Astrocyte (in vitro differentiated cells and primary cell): ENCODE results near the gene AGBL4. TPM values are rescaled to one million over a fixed set of nuclear protein-coding genes. Genes with fewer than 3 reads are reported as not detected.

Source experiments
- DNase-seq: peaks from one replicate; pipeline ENCODE4 v3.0.0-alpha.2; 2010; ENCODE audit warnings: low read depth
- FAIRE-seq: peaks from 2 replicates; lab custom pipeline; 2011; peaks lifted over from hg19 to GRCh38; lab: Jason Lieb, UNC
- H2AFZ ChIP-seq: 2 replicates; pipeline ENCODE4 v1.6.0; 2012; ENCODE audit warnings: low read depth, low read length, inconsistent platforms
- H3K27ac ChIP-seq: 2 replicates; pipeline ENCODE4 v1.5.1; 2011; ENCODE audit warnings: low read depth, low read length, inconsistent platforms
- H3K27me3 ChIP-seq: 2 replicates; pipeline ENCODE4 v1.6.0; 2011; ENCODE audit warnings: low read length, inconsistent platforms; ENCODE audit not compliant: insufficient read depth
- H3K36me3 ChIP-seq: 2 replicates; pipeline ENCODE4 v1.5.1; 2011; ENCODE audit warnings: low read length, inconsistent platforms; ENCODE audit not compliant: insufficient read depth
- H3K4me1 ChIP-seq: 2 replicates; pipeline ENCODE4 v1.5.1; 2011; ENCODE audit warnings: low read length, inconsistent platforms; ENCODE audit not compliant: insufficient read depth
- H3K4me2 ChIP-seq: 2 replicates; pipeline ENCODE4 v1.6.0; 2012; ENCODE audit warnings: low read length, inconsistent platforms
- H3K4me3 ChIP-seq: 2 replicates; pipeline ENCODE4 v1.5.1; 2011; ENCODE audit warnings: low read depth, mild to moderate bottlenecking, low read length, inconsistent platforms; ENCODE audit not compliant: insufficient read depth
- H3K79me2 ChIP-seq: 2 replicates; pipeline ENCODE4 v1.6.0; 2012; ENCODE audit warnings: mild to moderate bottlenecking, low read length, inconsistent platforms; ENCODE audit not compliant: insufficient read depth
- H3K9ac ChIP-seq: 2 replicates; pipeline ENCODE4 v1.6.0; 2012; ENCODE audit warnings: mild to moderate bottlenecking, low read length, inconsistent platforms
- H3K9me3 ChIP-seq: 2 replicates; pipeline ENCODE4 v1.5.1; 2012; ENCODE audit warnings: low read depth, mild to moderate bottlenecking, low read length, inconsistent platforms; ENCODE audit not compliant: insufficient read depth
- H4K20me1 ChIP-seq: 2 replicates; pipeline ENCODE4 v1.6.0; 2012; ENCODE audit warnings: low read length, inconsistent platforms; ENCODE audit not compliant: insufficient read depth
- H3K27ac Mint-ChIP-seq: one replicate; pipeline ENCODE4 v1.8.0; 2021; ENCODE audit warnings: mild to moderate bottlenecking, mixed read lengths; ENCODE audit not compliant: unreplicated experiment
- H3K27me3 Mint-ChIP-seq: one replicate; pipeline ENCODE4 v1.8.0; 2021; ENCODE audit warnings: low read depth, mixed read lengths; ENCODE audit not compliant: unreplicated experiment
- H3K36me3 Mint-ChIP-seq: one replicate; pipeline ENCODE4 v1.8.0; 2021; ENCODE audit warnings: low read depth, mixed read lengths; ENCODE audit not compliant: unreplicated experiment
- H3K4me1 Mint-ChIP-seq: one replicate; pipeline ENCODE4 v1.8.0; 2021; ENCODE audit warnings: low read depth, mixed read lengths; ENCODE audit not compliant: unreplicated experiment
- H3K4me3 Mint-ChIP-seq: one replicate; pipeline ENCODE4 v1.8.0; 2021; ENCODE audit warnings: mild to moderate bottlenecking, moderate library complexity, mixed read lengths; ENCODE audit not compliant: unreplicated experiment
- H3K9me3 Mint-ChIP-seq: one replicate; pipeline ENCODE4 v1.8.0; 2021; ENCODE audit warnings: mild to moderate bottlenecking, mixed read lengths; ENCODE audit not compliant: unreplicated experiment
- EZH2 ChIP-seq: IDR thresholded peaks from 2 replicates; pipeline ENCODE4 v1.6.1; 2012; ENCODE audit warnings: mild to moderate bottlenecking, low read length, inconsistent platforms; ENCODE audit not compliant: insufficient read depth
- total RNA-seq: library from RNA; stranded (reverse); gene quantifications from 2 replicates; pipeline ENCODE4 v1.2.1, GENCODE V29; 2021
- TF ChIP-seq, protein P1 (sequence below): IDR thresholded peaks from 2 replicates; pipeline ENCODE4 v1.5.1; 2011; ENCODE audit warnings: low read depth, mild to moderate bottlenecking, inconsistent platforms, low read length, moderate library complexity; ENCODE audit not compliant: insufficient read depth

AGBL4 gene
- total RNA-seq, 1 donor from 2014 or later, result not detected

GRCh38 chr1:48903291-48903690, 1120.5 kb downstream of the AGBL4 start:
- H3K4me3 Mint-ChIP-seq, result no peak overlapping the region
- no peaks in the 10 kb centered on the region for H3K9me3 ChIP-seq
- no peaks in the 10 kb centered on the region for H4K20me1 ChIP-seq
- DNase-seq (no peak), FAIRE-seq (no peak)
- H3K27ac Mint-ChIP-seq, result no peak overlapping the region
- H3K27me3 Mint-ChIP-seq, result peaks cover 6% of the 10 kb centered on the region
- H3K9me3 Mint-ChIP-seq, result peaks cover 1% of the 10 kb centered on the region
- no peak overlapping the region for H3K4me3 ChIP-seq
- H3K79me2 ChIP-seq, result no peaks in the 10 kb centered on the region
- no peaks in the 10 kb centered on the region for H3K36me3 ChIP-seq
- TF ChIP-seq, protein P1, sequence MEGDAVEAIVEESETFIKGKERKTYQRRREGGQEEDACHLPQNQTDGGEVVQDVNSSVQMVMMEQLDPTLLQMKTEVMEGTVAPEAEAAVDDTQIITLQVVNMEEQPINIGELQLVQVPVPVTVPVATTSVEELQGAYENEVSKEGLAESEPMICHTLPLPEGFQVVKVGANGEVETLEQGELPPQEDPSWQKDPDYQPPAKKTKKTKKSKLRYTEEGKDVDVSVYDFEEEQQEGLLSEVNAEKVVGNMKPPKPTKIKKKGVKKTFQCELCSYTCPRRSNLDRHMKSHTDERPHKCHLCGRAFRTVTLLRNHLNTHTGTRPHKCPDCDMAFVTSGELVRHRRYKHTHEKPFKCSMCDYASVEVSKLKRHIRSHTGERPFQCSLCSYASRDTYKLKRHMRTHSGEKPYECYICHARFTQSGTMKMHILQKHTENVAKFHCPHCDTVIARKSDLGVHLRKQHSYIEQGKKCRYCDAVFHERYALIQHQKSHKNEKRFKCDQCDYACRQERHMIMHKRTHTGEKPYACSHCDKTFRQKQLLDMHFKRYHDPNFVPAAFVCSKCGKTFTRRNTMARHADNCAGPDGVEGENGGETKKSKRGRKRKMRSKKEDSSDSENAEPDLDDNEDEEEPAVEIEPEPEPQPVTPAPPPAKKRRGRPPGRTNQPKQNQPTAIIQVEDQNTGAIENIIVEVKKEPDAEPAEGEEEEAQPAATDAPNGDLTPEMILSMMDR, result no peak
- no peak for TF ChIP-seq EZH2
- H3K4me1 Mint-ChIP-seq, result no peaks in the 10 kb centered on the region
- H3K27ac ChIP-seq, result no peak overlapping the region
- no peak overlapping the region for H2AFZ ChIP-seq
- H3K4me2 ChIP-seq, result no peak overlapping the region
- H3K9ac ChIP-seq, result no peak overlapping the region
- no peaks in the 10 kb centered on the region for H3K36me3 Mint-ChIP-seq
- no peaks in the 10 kb centered on the region for H3K4me1 ChIP-seq
- no peaks in the 10 kb centered on the region for H3K27me3 ChIP-seq

DNA sequence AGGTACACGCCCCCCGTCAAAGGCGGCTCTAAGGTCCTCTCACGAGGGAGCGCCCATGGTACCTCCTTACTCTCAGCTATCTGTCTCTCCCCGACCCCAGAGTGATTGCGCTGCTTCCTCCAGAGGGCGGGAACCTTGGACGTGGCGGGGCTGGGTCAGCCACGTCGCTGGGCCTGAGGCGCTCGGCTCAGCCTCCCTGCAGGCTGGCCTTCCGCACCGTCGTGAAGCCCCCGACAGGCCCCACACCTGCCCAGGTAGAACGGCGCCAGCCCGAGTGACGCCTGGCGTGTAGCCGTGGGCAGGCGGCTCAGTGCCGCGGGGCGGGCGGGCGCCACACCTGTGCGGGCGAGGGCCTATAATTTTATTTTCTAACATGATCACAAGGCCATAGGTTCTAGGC, 1124.9 kb downstream of the AGBL4 start:
- no peak overlapping the region for H3K4me3 Mint-ChIP-seq
- Histone ChIP-seq H2AFZ (no peak overlapping the region), H3K79me2 (no peaks in the 10 kb centered on the region), H3K4me2 (no peak overlapping the region), H3K9ac (no peak overlapping the region), H3K27ac (no peak overlapping the region), H4K20me1 (no peaks in the 10 kb centered on the region), H3K36me3 (no peaks in the 10 kb centered on the region), H3K4me1 (no peaks in the 10 kb centered on the region), H3K9me3 (no peaks in the 10 kb centered on the region), H3K4me3 (no peak overlapping the region), H3K27me3 (no peaks in the 10 kb centered on the region)
- peaks cover 3% of the 10 kb centered on the region for H3K27me3 Mint-ChIP-seq
- no peak for FAIRE-seq
- no peaks in the 10 kb centered on the region for H3K4me1 Mint-ChIP-seq
- H3K36me3 Mint-ChIP-seq, result no peaks in the 10 kb centered on the region
- TF ChIP-seq EZH2, result no peak
- TF ChIP-seq, protein P1, result no peak
- no peak overlapping the region for H3K27ac Mint-ChIP-seq
- DNase-seq, result no peak
- H3K9me3 Mint-ChIP-seq, result peaks cover 1% of the 10 kb centered on the region

DNA sequence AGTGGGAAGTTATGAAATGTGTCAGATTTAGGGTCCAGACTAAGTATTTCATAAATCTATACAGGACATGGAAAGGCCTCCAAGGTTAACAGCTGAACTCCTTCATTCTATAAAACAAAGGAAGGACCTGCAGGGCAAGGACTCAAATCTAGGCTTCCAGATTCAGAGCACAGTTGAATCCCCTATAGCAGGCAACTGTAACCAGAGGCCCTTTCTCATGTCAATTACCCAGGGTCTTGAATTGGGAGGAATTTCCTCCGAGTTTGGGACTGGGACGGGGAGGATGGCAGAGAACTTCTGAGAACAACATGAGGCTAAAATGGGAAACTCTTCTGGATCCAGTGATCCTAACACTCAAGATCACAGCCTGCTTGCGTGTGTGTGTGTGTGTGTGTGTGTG, 1134.1 kb downstream of the AGBL4 start:
- no peak overlapping the region for H3K4me2 ChIP-seq
- no peaks in the 10 kb centered on the region for H3K36me3 ChIP-seq
- H3K27me3 ChIP-seq, result no peaks in the 10 kb centered on the region
- TF ChIP-seq, protein P1, result no peak
- TF ChIP-seq EZH2, result no peak
- H3K36me3 Mint-ChIP-seq, result no peaks in the 10 kb centered on the region
- no peak for FAIRE-seq
- H3K9me3 Mint-ChIP-seq, result no peaks in the 10 kb centered on the region
- no peak overlapping the region for H3K27ac ChIP-seq
- no peaks in the 10 kb centered on the region for H3K4me1 ChIP-seq
- no peaks in the 10 kb centered on the region for H4K20me1 ChIP-seq
- H3K9ac ChIP-seq, result no peak overlapping the region
- H3K27ac Mint-ChIP-seq, result no peak overlapping the region
- no peaks in the 10 kb centered on the region for H3K79me2 ChIP-seq
- H3K4me3 ChIP-seq, result no peak overlapping the region
- H3K27me3 Mint-ChIP-seq, result peaks cover 3% of the 10 kb centered on the region
- H3K4me3 Mint-ChIP-seq, result no peak overlapping the region
- H3K4me1 Mint-ChIP-seq, result no peaks in the 10 kb centered on the region
- no peak for DNase-seq
- H3K9me3 ChIP-seq, result no peaks in the 10 kb centered on the region
- no peak overlapping the region for H2AFZ ChIP-seq
